H1 (cell line): ENCODE data around the gene OR2AG2. TPM values are rescaled to one million over a fixed set of nuclear protein-coding genes. Genes with fewer than 3 reads are reported as not detected.

Source experiments
- CTCF ChIA-PET: fragments of 300-600 bp; sonication (Branson Sonifier 250); formaldehyde crosslinking; loops from one replicate; lab custom pipeline; 2021; ENCODE audit not compliant: partially characterized antibody; lab: Charles Lee
- POLR2A ChIA-PET: fragments of 300-600 bp; sonication (Branson Sonifier 250); formaldehyde crosslinking; loops from one replicate; lab custom pipeline; 2021; ENCODE audit warnings: inconsistent platforms; ENCODE audit not compliant: partially characterized antibody; lab: Charles Lee
- DNase-seq, 2 experiments: peaks; one replicate each; pipeline versions ENCODE4 v3.0.0 to v3.0.0-alpha.2; 2010 to 2022; ENCODE audit warnings: low spot score in 2 of 2, low read depth in 1 of 2, mixed read lengths in 1 of 2
- FAIRE-seq: peaks from 2 replicates; lab custom pipeline; 2011; peaks lifted over from hg19 to GRCh38; lab: Jason Lieb, UNC
- H2AFZ ChIP-seq: 2 replicates; pipeline ENCODE4 v1.8.1; 2012; ENCODE audit warnings: low read length, inconsistent platforms
- H2AK5ac ChIP-seq: 2 replicates; pipeline ENCODE4 v1.6.1; 2013; ENCODE audit warnings: low read depth, low read length
- H2BK120ac ChIP-seq: replicated peaks from 2 replicates; pipeline ENCODE3; 2013; ENCODE audit warnings: low read depth, low read length, inconsistent platforms
- H2BK12ac ChIP-seq: 2 replicates; pipeline ENCODE4 v1.6.1; 2013; ENCODE audit warnings: low read depth, low read length
- H2BK15ac ChIP-seq: 2 replicates; pipeline ENCODE4 v1.6.1; 2013; ENCODE audit warnings: low read length
- H2BK20ac ChIP-seq: 2 replicates; pipeline ENCODE4 v1.6.1; 2013; ENCODE audit warnings: low read length
- H2BK5ac ChIP-seq: 2 replicates; pipeline ENCODE4 v1.6.1; 2013; ENCODE audit warnings: low read depth, low read length
- H3K14ac ChIP-seq: 2 replicates; pipeline ENCODE4 v1.6.1; 2013; ENCODE audit warnings: inconsistent platforms; ENCODE audit not compliant: insufficient read length
- H3K18ac ChIP-seq: 2 replicates; pipeline ENCODE4 v1.6.1; 2013; ENCODE audit warnings: low read length; ENCODE audit errors: extremely low read depth
- H3K23ac ChIP-seq: 2 replicates; pipeline ENCODE4 v1.6.1; 2013; ENCODE audit warnings: inconsistent platforms; ENCODE audit not compliant: insufficient read length
- H3K23me2 ChIP-seq: 2 replicates; pipeline ENCODE4 v1.6.1; 2013; ENCODE audit warnings: low read depth, low read length
- H3K27ac ChIP-seq: 2 replicates; pipeline ENCODE4 v1.6.1; 2011; ENCODE audit warnings: low read depth, low read length, inconsistent platforms
- H3K27me3 ChIP-seq, 4 experiments: replicated peaks in 1 of 4; 1 replicate in 1 of 4; 2 replicates in 3 of 4; pipeline versions ENCODE4 v1.6.1 to v1.8.1; 2011 to 2013; ENCODE audit warnings: low read length in 3 of 4, mild to moderate bottlenecking in 3 of 4, inconsistent platforms in 2 of 4, mixed read lengths in 2 of 4, moderate library complexity in 1 of 4; ENCODE audit not compliant: control insufficient read depth in 3 of 4, insufficient read depth in 3 of 4; ENCODE audit errors: extremely low read depth in 1 of 4
- H3K36me3 ChIP-seq, 4 experiments: 2 replicates each; pipeline versions ENCODE4 v1.6.1 to v1.8.1; 2011 to 2013; ENCODE audit warnings: mild to moderate bottlenecking in 4 of 4, low read length in 3 of 4, moderate library complexity in 2 of 4, control low read depth in 1 of 4, inconsistent platforms in 1 of 4; ENCODE audit not compliant: insufficient read depth in 4 of 4, control insufficient read depth in 2 of 4
- H3K4ac ChIP-seq: replicated peaks from 2 replicates; pipeline ENCODE3; 2013; ENCODE audit warnings: low read length, low read depth, mixed read lengths, inconsistent platforms; ENCODE audit not compliant: insufficient read length
- H3K4me1 ChIP-seq, 4 experiments: replicated peaks in 1 of 4; 1 replicate in 1 of 4; 2 replicates in 3 of 4; pipeline versions ENCODE4 v1.6.1 to v1.8.1; 2011 to 2013; ENCODE audit warnings: low read length in 3 of 4, inconsistent platforms in 2 of 4, mixed read lengths in 1 of 4; ENCODE audit not compliant: insufficient read depth in 4 of 4, control insufficient read depth in 3 of 4
- H3K4me2 ChIP-seq, 2 experiments: 2 replicates each; pipeline versions ENCODE4 v1.6.1 to v1.8.1; 2011 to 2013; ENCODE audit warnings: low read depth in 2 of 2, low read length in 2 of 2, control low read depth in 1 of 2, inconsistent platforms in 1 of 2, mild to moderate bottlenecking in 1 of 2; ENCODE audit not compliant: insufficient read depth in 1 of 2
- H3K4me3 ChIP-seq, 4 experiments: fragments of 200-600, 300-600 bp in 1 of 4; sonication (generic), shearing (Covaris generic), sonication (Bioruptor Twin) in 1 of 4; 2 replicates each; pipeline versions ENCODE4 v1.5.1 to v1.8.1; 2011 to 2016; ENCODE audit warnings: low read length in 4 of 4, low read depth in 3 of 4, control low read depth in 2 of 4, inconsistent platforms in 2 of 4, mild to moderate bottlenecking in 2 of 4, mixed read lengths in 1 of 4, moderate library complexity in 1 of 4; ENCODE audit not compliant: insufficient read depth in 2 of 4; ENCODE audit errors: extremely low read depth in 1 of 4
- H3K56ac ChIP-seq: replicated peaks from 2 replicates; pipeline ENCODE3; 2013; ENCODE audit warnings: low read depth, mild to moderate bottlenecking, mixed read lengths, low read length, inconsistent platforms; ENCODE audit not compliant: insufficient read length
- H3K79me1 ChIP-seq: 2 replicates; pipeline ENCODE4 v1.6.1; 2013; ENCODE audit warnings: low read depth, low read length, control low read depth
- H3K79me2 ChIP-seq, 2 experiments: 2 replicates each; pipeline versions ENCODE4 v1.6.1 to v1.8.1; 2012 to 2013; ENCODE audit warnings: low read length in 2 of 2, mild to moderate bottlenecking in 2 of 2, inconsistent platforms in 1 of 2; ENCODE audit not compliant: insufficient read depth in 2 of 2, control insufficient read depth in 1 of 2
- H3K9ac ChIP-seq, 4 experiments: replicated peaks in 1 of 4; 1 replicate in 1 of 4; 2 replicates in 3 of 4; pipeline versions ENCODE4 v1.6.1 to v1.8.1; 2011 to 2013; ENCODE audit warnings: low read depth in 3 of 4, low read length in 3 of 4, control low read depth in 2 of 4, mild to moderate bottlenecking in 2 of 4, moderate library complexity in 2 of 4, inconsistent platforms in 1 of 4; ENCODE audit errors: extremely low read depth in 1 of 4
- H3K9me3 ChIP-seq, 2 experiments: 2 replicates each; pipeline versions ENCODE4 v1.6.1 to v1.8.1; 2012 to 2013; ENCODE audit warnings: mild to moderate bottlenecking in 2 of 2, moderate library complexity in 2 of 2, control low read depth in 1 of 2, inconsistent platforms in 1 of 2, low read depth in 1 of 2, low read length in 1 of 2, mixed read lengths in 1 of 2; ENCODE audit not compliant: insufficient read depth in 2 of 2
- H4K20me1 ChIP-seq, 2 experiments: replicated peaks in 1 of 2; 2 replicates each; pipeline versions ENCODE3 to v1.8.1; 2011 to 2013; ENCODE audit warnings: inconsistent platforms in 2 of 2, low read length in 2 of 2, mild to moderate bottlenecking in 1 of 2; ENCODE audit not compliant: insufficient read depth in 2 of 2, control insufficient read depth in 1 of 2
- H4K5ac ChIP-seq: 2 replicates; pipeline ENCODE4 v1.6.1; 2013; ENCODE audit warnings: low read length, low read depth, mixed read lengths, inconsistent platforms; ENCODE audit not compliant: insufficient read length
- H4K8ac ChIP-seq: 2 replicates; pipeline ENCODE4 v1.8.0; 2013; ENCODE audit warnings: mild to moderate bottlenecking, moderate library complexity, low read length, inconsistent platforms; ENCODE audit not compliant: insufficient read depth; ENCODE audit errors: extremely low read depth
- H4K91ac ChIP-seq: replicated peaks from 2 replicates; pipeline ENCODE3; 2013; ENCODE audit warnings: low read length, mixed read lengths, inconsistent platforms; ENCODE audit not compliant: insufficient read length
- ASH2L ChIP-seq: fragments of 200-600, 300-600 bp; sonication (generic); IDR thresholded peaks from one replicate; pipeline ENCODE4 v1.7.1; 2017; ENCODE audit warnings: low read length
- BACH1 ChIP-seq: IDR thresholded peaks from 2 replicates; pipeline ENCODE4 v1.6.1; 2012; ENCODE audit warnings: low read length, improper control_type of control experiment
- BCL11A ChIP-seq, 2 experiments: IDR thresholded peaks; one replicate each; pipeline ENCODE4 v1.6.1; 2011; ENCODE audit warnings: low read depth in 2 of 2, low read length in 2 of 2, mild to moderate bottlenecking in 2 of 2
- CEBPB ChIP-seq: IDR thresholded peaks from 2 replicates; pipeline ENCODE4 v1.6.1; 2012; ENCODE audit warnings: low read depth, low read length
- CREB1 ChIP-seq: IDR thresholded peaks from 2 replicates; pipeline ENCODE4 v1.6.1; 2012; ENCODE audit warnings: inconsistent platforms
- CTBP2 ChIP-seq: IDR thresholded peaks from 2 replicates; pipeline ENCODE4 v1.7.0; 2011; ENCODE audit warnings: borderline replicate concordance, mild to moderate bottlenecking, moderate library complexity, mixed read lengths, low read length; ENCODE audit not compliant: insufficient read depth, insufficient read length
- JUN ChIP-seq: IDR thresholded peaks from 2 replicates; pipeline ENCODE4 v1.6.1; 2011; ENCODE audit warnings: low read depth, mild to moderate bottlenecking, improper control_type of control experiment, low read length
- KDM5A ChIP-seq: fragments of 200-600 bp; IDR thresholded peaks from 2 replicates; pipeline ENCODE4 v1.7.1; 2012; ENCODE audit warnings: mild to moderate bottlenecking, low read length, inconsistent platforms, mixed read lengths
- NRF1 ChIP-seq: IDR thresholded peaks from 2 replicates; pipeline ENCODE4 v1.6.1; 2011; ENCODE audit warnings: mild to moderate bottlenecking, low read depth, low read length, improper control_type of control experiment
- POLR2A ChIP-seq, 2 experiments: IDR thresholded peaks; 1 replicate in 1 of 2; 2 replicates in 1 of 2; pipeline ENCODE4 v1.6.1; 2011; ENCODE audit warnings: low read depth in 2 of 2, low read length in 2 of 2, mild to moderate bottlenecking in 2 of 2; ENCODE audit errors: control extremely low read depth in 1 of 2
- POU5F1 ChIP-seq: IDR thresholded peaks from 2 replicates; pipeline ENCODE4 v1.6.1; 2011; ENCODE audit warnings: low read depth, mild to moderate bottlenecking, low read length, moderate library complexity
- RBBP5 ChIP-seq: IDR thresholded peaks from 2 replicates; pipeline ENCODE4 v1.7.1; 2012; ENCODE audit warnings: low read depth, mild to moderate bottlenecking, inconsistent platforms, low read length, moderate library complexity, borderline replicate concordance
- SIX5 ChIP-seq: IDR thresholded peaks from 2 replicates; pipeline ENCODE4 v1.6.1; 2011; ENCODE audit warnings: mild to moderate bottlenecking, low read depth, low read length
- SP4 ChIP-seq: IDR thresholded peaks from 2 replicates; pipeline ENCODE4 v1.6.1; 2012; ENCODE audit warnings: low read length, inconsistent platforms
- TAF7 ChIP-seq: optimal IDR thresholded peaks from 2 replicates; pipeline ENCODE3; 2011; ENCODE audit warnings: low read depth, mild to moderate bottlenecking, inconsistent platforms, low read length, moderate library complexity, borderline replicate concordance
- WGBS, 2 experiments: shearing (Covaris generic) in 1 of 2; methylation state at CpG; one replicate each; pipeline versions ENCODE4 v1.1.6 to v1.1.7; 2013 to 2015; ENCODE audit warnings: low lambda C conversion rate in 2 of 2, mixed read lengths in 2 of 2, inconsistent platforms in 1 of 2, low coverage in 1 of 2, missing lambda C conversion rate in 1 of 2; ENCODE audit not compliant: insufficient replicate concordance in 2 of 2, insufficient coverage in 1 of 2, insufficient read length in 1 of 2; ENCODE audit errors: extremely low coverage in 1 of 2, missing lambda C conversion rate in 1 of 2; 5-methylcytosine and 5-hydroxymethylcytosine counted together
- polyA plus RNA-seq, 7 experiments: library from polyadenylated mRNA; depleted of rRNA in 3 of 7; stranded (reverse) in 5 of 7; unstranded in 2 of 7; fragments of >200 nt in 5 of 7; fragments of 200-250 nt in 2 of 7; gene quantifications; 1 replicate in 5 of 7; 2 replicates in 1 of 7; 4 replicates in 1 of 7; pipeline versions ENCODE4 v1.2.1 to v1.2.3, GENCODE V29; 2011 to 2013; ENCODE audit warnings: missing spikeins in 2 of 7, mixed read lengths in 2 of 7
- total RNA-seq: library from RNA; stranded (reverse); fragmentation: NEBNext Ultra II Directional; extraction: Animal tissue kit (Norgen Biotek cat#: 25700); gene quantifications from 2 replicates; pipeline ENCODE4 v1.2.1, GENCODE V29; 2021
- TF ChIP-seq, protein P1 (sequence below): IDR thresholded peaks from 2 replicates; pipeline ENCODE4 v1.6.1; 2011; ENCODE audit warnings: low read length, improper control_type of control experiment

Gene OR2AG2
- total and polyA plus RNA-seq, 2 of the 8 experiments (the other 6 are each of a cell fraction or from before 2014, with no cell fraction given) = 0.22 to 0.74 TPM

GRCh38 chr11:6818967-6819366 is 47.2 kb upstream of the OR2AG2 start:
- no peak overlapping the region for H2BK5ac ChIP-seq
- no peaks in the 10 kb centered on the region for H3K27me3 ChIP-seq
- H3K9me3 ChIP-seq = no peaks in the 10 kb centered on the region; a peak in 1 of 4 replicates
- no peak overlapping the region for H2AK5ac ChIP-seq
- H3K18ac ChIP-seq = no peak overlapping the region
- WGBS, 2 experiments = 88% methylated on average over 5 of the region's 5 CpGs; no CpG with 5 or more reads in 1 of the 2 experiments
- H2AFZ ChIP-seq = no peak overlapping the region
- peaks cover 0 to 5% (median 0%) of the 10 kb centered on the region in 4 experiments; a peak in 3 of 7 replicates for H3K4me1 ChIP-seq
- no peak overlapping the region for H3K4me2 ChIP-seq
- H3K27ac ChIP-seq = no peak overlapping the region
- H3K14ac ChIP-seq = no peak overlapping the region
- H3K9ac ChIP-seq = no peak overlapping the region
- no peak overlapping the region for H2BK20ac ChIP-seq
- no peak for DNase-seq
- H3K79me1 ChIP-seq = no peaks in the 10 kb centered on the region
- no peaks in the 10 kb centered on the region for H3K36me3 ChIP-seq
- no peak overlapping the region for H4K8ac ChIP-seq
- no peak for FAIRE-seq
- ChIA-PET CTCF (interaction anchor here (0.6 to 1.6 kb wide), 8 partner anchors 37 to 621 kb away, joined by 3 to 6 read pairs (median 3); no protein-coding TSS in a partner anchor), POLR2A (no interaction called here)
- H2BK120ac ChIP-seq = no peak overlapping the region
- no peak overlapping the region for H3K4me3 ChIP-seq
- H2BK15ac ChIP-seq = no peak overlapping the region
- no peaks in the 10 kb centered on the region for H3K79me2 ChIP-seq
- H3K23me2 ChIP-seq = no peaks in the 10 kb centered on the region
- H4K91ac ChIP-seq = no peak overlapping the region
- no peak overlapping the region for H3K23ac ChIP-seq
- H4K5ac ChIP-seq = no peak overlapping the region
- no peak overlapping the region for H2BK12ac ChIP-seq
- H3K56ac ChIP-seq = no peak overlapping the region
- no peak overlapping the region for H3K4ac ChIP-seq
- H4K20me1 ChIP-seq = no peaks in the 10 kb centered on the region
- TF ChIP-seq KDM5A = no peak
- TF ChIP-seq BACH1 = no peak
- TF ChIP-seq, protein P1, sequence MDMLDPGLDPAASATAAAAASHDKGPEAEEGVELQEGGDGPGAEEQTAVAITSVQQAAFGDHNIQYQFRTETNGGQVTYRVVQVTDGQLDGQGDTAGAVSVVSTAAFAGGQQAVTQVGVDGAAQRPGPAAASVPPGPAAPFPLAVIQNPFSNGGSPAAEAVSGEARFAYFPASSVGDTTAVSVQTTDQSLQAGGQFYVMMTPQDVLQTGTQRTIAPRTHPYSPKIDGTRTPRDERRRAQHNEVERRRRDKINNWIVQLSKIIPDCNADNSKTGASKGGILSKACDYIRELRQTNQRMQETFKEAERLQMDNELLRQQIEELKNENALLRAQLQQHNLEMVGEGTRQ = no peak
- no peak for TF ChIP-seq ASH2L
- TF ChIP-seq CEBPB = no peak
- no peak for TF ChIP-seq NRF1
- no peak for TF ChIP-seq BCL11A (IDR thresholded peaks at IDR 0.05; ENCODE audit: low read depth in 2 of 2, low read length in 2 of 2)
- TF ChIP-seq JUN = no peak
- no peak for TF ChIP-seq SIX5
- no peak for TF ChIP-seq CTBP2
- no peak for TF ChIP-seq POLR2A (IDR thresholded peaks at IDR 0.05; ENCODE audit: control extremely low read depth in 1 of 2, low read depth in 2 of 2, low read length in 2 of 2)
- no peak for TF ChIP-seq CREB1
- TF ChIP-seq SP4 = no peak
- TF ChIP-seq RBBP5 = no peak
- TF ChIP-seq TAF7 = no peak
- TF ChIP-seq POU5F1 = no peak
